Thymus (tissue), 11 donors: ENCODE results near the gene KCNQ2. TPM values are rescaled to one million over a fixed set of nuclear protein-coding genes. Genes with fewer than 3 reads are reported as not detected.

ENCODE experiments used
- DNase-seq, 9 donors: peaks; one replicate each; pipeline ENCODE4 v3.0.0-alpha.2; 2013; ENCODE audit warnings: low spot score in 9 of 9, low read depth in 6 of 9, missing footprints in 1 of 9
- H3K27ac ChIP-seq, 2 donors: one replicate each; pipeline ENCODE4 v1.5.1; 2013; ENCODE audit warnings: control low read depth in 1 of 2, low read depth in 1 of 2, low read length in 1 of 2, mild to moderate bottlenecking in 1 of 2, moderate library complexity in 1 of 2
- H3K27me3 ChIP-seq, 2 donors: one replicate each; pipeline ENCODE4 v1.5.1; 2013; ENCODE audit warnings: low read length in 1 of 2; ENCODE audit not compliant: control insufficient read depth in 2 of 2, insufficient read depth in 1 of 2
- H3K36me3 ChIP-seq, 2 donors: one replicate each; pipeline ENCODE4 v1.5.1; 2013; ENCODE audit warnings: low read length in 1 of 2, mild to moderate bottlenecking in 1 of 2, moderate library complexity in 1 of 2; ENCODE audit not compliant: control insufficient read depth in 2 of 2, insufficient read depth in 2 of 2
- H3K4me1 ChIP-seq, 2 donors: one replicate each; pipeline ENCODE4 v1.5.1; 2013; ENCODE audit warnings: low read length in 2 of 2; ENCODE audit not compliant: control insufficient read depth in 2 of 2, insufficient read depth in 2 of 2
- H3K4me3 ChIP-seq, 2 donors: one replicate each; pipeline ENCODE4 v1.5.1; 2013; ENCODE audit warnings: low read length in 2 of 2, control low read depth in 1 of 2, mild to moderate bottlenecking in 1 of 2
- H3K9me3 ChIP-seq, 2 donors: one replicate each; pipeline ENCODE4 v1.5.1; 2013; ENCODE audit warnings: low read length in 1 of 2, mild to moderate bottlenecking in 1 of 2; ENCODE audit not compliant: control insufficient read depth in 2 of 2, insufficient read depth in 1 of 2
- WGBS: extraction: QIAGEN DNeasy Blood & Tissue Kit; methylation state at CpG from one replicate; pipeline ENCODE4 v1.1.7; 2013; 5-methylcytosine and 5-hydroxymethylcytosine counted together
- polyA plus RNA-seq: library from polyadenylated mRNA; stranded (reverse); fragments of 200-250 nt; gene quantifications from one replicate; pipeline ENCODE4 v1.2.3, GENCODE V29; 2013
- total RNA-seq: library from RNA; stranded (reverse); fragments of 120-200 nt; gene quantifications from one replicate; pipeline ENCODE4 v1.2.4, GENCODE V29; 2013
- donor health status: healthy.

The KCNQ2 gene
- total and polyA plus RNA-seq, 2 donors, result 0.38 to 0.48 TPM

DNA sequence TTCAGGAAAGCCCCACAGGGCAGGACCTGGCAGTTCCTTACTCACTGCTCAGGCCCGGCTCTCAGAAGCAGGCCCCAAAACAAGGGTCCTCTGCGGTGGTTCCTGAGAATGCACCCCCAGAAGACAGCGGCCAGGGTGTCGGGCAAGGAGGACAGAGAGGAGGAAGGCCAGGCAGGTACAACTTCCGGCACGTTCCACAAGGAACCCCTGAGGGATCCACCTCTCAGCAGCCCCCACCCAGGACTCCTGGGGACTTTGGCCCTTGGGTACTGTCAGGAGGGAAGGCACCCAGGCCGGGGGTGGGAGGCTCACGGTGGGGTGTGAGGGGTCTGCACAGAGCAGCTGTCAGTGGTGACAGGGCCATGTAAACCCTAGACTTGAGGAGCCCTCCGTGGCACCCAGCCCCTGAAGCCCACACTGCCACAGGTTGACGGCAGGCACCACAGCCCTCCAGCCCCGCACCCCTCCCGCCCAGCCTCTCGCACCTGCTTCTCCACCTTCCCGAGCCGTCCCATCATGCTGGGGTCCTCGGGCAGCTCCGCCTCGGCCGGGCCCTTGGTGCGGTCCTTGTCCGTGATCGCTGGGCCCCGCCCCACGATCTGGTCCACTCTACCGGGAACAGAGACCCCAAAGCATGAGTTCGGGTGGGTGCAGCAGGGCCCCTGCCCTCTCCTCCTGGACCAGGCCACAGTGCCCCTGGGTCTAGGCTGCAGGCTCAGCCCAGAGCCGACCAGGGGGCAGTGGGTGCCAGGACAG, 64.3 kb downstream of the KCNQ2 start:
- no peak for DNase-seq
- H3K9me3 ChIP-seq, result no peaks in the 10 kb centered on the region
- H3K27me3 ChIP-seq, result peaks cover 0 to 3% of the 10 kb centered on the region in 2 donors
- no peaks in the 10 kb centered on the region for H3K36me3 ChIP-seq
- H3K4me1 ChIP-seq, result no peaks in the 10 kb centered on the region
- H3K4me3 ChIP-seq, result no peak overlapping the region
- no peak overlapping the region for H3K27ac ChIP-seq
- WGBS, result 97% methylated on average over 27 of the region's 27 CpGs

DNA sequence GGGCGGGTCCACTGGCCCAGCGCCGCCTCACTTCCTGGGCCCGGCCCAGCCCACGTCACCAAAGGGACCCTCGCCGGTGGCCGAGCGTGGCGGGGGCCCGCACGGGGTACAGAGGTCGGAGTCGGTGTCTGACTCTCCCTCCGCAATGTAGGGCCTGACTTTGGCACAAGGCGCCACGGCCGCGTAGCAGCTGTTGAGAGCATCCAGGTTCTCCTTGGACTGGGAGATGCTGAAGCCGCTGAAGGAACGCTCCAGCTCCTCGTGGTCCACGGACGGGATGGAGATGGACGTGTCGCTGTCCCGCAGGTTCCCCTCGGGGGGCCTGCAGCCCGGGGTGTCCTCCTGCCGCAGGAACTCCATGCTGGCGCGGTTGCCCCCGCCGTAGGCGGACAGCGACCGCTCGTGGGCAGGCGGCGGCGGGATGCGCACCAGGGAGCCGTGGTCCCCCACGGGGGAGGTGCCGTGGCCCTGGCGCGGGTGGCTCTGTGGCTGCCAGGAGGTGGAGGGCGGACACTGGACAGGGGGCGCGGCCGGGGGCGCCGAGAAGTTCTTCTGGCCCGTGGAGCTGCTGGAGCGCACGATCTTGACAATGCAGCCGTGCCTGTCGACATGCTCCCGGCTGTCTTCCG, 65.7 kb downstream of the KCNQ2 start:
- Histone ChIP-seq H3K36me3 (no peaks in the 10 kb centered on the region), H3K4me1 (no peaks in the 10 kb centered on the region), H3K27ac (no peak overlapping the region), H3K4me3 (no peak overlapping the region), H3K27me3 (no peaks in the 10 kb centered on the region), H3K9me3 (no peaks in the 10 kb centered on the region)
- DNase-seq, result no peak
- WGBS, result 96% methylated on average over 60 of the region's 60 CpGs

DNA sequence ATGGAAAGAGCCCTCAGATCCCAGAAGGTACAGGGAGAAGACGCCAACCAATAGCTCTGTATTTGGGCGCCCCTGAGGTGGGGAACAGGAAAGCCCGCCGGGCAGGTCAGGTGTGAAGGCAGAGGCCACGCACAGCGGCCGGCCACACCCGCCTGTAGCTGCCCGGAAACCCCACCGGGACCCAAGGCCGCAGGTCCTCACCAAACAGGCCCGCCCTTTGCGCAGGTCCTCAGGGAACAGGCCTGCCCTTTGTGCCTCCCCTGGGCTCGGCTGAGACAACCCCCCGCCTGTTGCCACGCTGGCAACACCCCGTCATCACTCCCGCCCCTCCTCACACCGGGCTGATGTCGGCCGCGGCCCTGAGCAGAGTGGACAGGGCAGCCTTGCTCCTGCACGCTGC, 66.4 kb downstream of the KCNQ2 start:
- WGBS, result 96% methylated on average over 23 of the region's 23 CpGs
- Histone ChIP-seq H3K4me3 (no peak overlapping the region), H3K9me3 (no peaks in the 10 kb centered on the region), H3K4me1 (no peaks in the 10 kb centered on the region), H3K27me3 (no peaks in the 10 kb centered on the region), H3K36me3 (no peaks in the 10 kb centered on the region), H3K27ac (no peak overlapping the region)
- no peak for DNase-seq

DNA sequence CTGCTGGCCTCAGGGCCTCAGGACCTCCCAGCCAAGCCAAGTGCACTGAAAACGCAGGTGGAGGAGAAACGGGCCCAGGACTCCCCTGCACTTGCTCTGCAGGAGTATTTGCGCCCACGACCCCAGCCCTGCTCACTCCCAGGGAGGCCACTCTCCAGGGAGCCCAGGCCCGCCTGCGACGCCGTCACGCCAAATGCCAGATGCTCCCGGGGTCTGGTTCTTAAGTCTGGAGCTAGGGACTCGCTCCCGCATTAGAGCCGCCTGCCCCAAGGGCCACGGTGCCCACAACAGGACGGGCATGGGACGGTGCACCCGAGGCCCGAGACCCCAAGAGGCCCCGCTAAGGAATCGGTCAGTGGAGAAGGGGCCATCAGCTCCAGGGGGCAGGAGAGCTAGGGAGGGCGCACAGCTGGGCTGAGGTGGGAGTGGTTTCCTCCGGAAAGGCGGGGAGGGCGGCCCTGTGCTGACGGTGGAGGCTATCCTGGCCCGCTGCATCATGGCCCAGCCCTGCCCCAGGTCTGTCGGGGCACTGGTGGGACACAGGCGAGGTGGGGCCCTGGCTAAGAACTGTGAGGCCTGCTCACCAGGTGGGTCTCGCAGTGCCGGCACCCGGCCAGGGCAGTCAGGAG, 67.2 kb downstream of the KCNQ2 start:
- no peaks in the 10 kb centered on the region for H3K27me3 ChIP-seq
- no peaks in the 10 kb centered on the region for H3K36me3 ChIP-seq
- no peaks in the 10 kb centered on the region for H3K9me3 ChIP-seq
- no peak overlapping the region for H3K4me3 ChIP-seq
- H3K27ac ChIP-seq, result no peak overlapping the region
- H3K4me1 ChIP-seq, result no peaks in the 10 kb centered on the region
- DNase-seq, result no peak
- 71% methylated on average over 31 of the region's 31 CpGs for whole genome bisulfite sequencing

DNA sequence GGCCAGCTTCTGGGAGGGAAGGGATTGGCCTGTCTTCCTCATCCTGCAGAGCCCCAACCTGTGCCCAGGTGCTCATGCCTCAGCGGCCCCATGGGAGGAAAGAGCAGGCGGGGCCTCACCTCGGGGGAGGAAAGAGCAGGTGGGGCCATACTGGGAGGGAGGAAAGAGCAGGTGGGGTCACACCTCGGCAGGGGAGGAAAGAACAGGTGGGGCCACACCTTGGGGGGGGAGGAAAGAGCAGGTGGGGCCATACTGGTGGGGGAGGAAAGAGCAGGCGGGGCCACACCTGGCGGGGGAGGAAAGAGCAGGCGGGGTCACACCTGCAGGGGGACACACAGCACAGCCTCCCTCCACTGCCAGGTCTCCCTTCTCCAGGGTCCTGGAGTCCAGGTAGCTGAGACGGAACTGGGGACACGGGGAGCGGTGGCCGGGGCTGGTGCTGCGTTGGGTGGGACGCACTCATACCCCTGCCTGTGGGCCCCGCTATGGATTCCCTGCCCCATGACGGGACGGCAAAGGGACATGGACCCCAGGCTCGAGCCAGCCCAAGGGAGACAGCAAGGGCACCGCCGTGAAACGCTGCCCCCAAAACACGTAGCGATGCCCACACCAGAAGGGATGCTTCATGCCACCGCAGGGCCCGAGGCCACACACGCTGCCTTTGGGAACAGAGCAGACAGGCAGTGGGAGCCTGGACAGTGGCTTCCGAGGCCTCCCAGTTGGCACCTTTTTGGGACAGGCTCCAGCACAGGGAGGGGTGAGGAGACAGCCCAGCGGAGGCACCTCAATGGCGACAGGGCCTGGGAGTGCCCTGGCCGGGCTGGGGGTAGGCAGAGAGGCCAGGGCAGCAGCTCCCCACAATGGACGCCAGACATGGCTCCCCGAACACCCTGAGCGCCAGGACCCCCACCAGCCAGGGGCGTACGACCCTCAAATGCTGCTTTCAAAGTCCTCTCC, 68.0 kb downstream of the KCNQ2 start:
- DNase-seq, result no peak
- Histone ChIP-seq H3K4me3 (no peak overlapping the region), H3K4me1 (no peaks in the 10 kb centered on the region), H3K36me3 (no peaks in the 10 kb centered on the region), H3K9me3 (no peaks in the 10 kb centered on the region), H3K27me3 (no peaks in the 10 kb centered on the region), H3K27ac (no peak overlapping the region)
- 87% methylated on average over 34 of the region's 34 CpGs for WGBS

DNA sequence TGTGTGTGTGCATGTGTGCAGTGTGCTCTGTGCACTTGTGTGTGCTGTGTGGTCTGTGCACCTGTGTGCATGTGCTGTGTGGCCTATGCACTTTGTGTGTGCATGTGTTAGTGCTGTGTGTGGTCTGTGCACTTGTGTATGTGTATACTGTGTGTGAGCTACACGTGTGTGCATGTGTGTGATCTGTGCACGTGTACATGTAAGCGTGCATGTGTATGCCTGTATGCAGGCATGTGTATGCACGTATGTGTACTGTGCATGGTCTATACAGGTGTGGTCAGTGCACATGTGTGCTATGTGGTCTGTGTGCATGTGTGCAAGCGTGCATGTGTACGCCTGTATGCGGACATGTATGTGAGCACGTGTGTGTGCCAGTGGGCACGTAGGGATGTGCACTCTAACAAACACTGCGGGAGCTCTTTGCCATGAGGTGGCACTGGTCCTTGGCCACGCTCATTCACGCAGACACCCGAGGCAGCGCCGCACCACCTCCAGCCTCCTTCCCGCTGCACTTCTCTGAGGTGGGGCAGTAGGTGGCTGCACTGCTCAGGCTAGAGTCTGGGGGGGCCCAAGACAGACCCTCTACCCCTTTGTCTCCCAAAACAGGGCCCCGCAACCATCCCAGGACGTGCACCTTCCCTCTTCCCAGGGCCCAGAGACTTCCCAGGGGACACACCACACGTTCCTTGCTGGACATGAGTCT, 68.9 kb downstream of the KCNQ2 start:
- DNase-seq, result no peak
- no peak overlapping the region for H3K27ac ChIP-seq
- 93% methylated on average over 19 of the region's 19 CpGs for WGBS
- H3K9me3 ChIP-seq, result no peaks in the 10 kb centered on the region
- no peaks in the 10 kb centered on the region for H3K27me3 ChIP-seq
- H3K36me3 ChIP-seq, result no peaks in the 10 kb centered on the region
- no peak overlapping the region for H3K4me3 ChIP-seq
- no peaks in the 10 kb centered on the region for H3K4me1 ChIP-seq

DNA sequence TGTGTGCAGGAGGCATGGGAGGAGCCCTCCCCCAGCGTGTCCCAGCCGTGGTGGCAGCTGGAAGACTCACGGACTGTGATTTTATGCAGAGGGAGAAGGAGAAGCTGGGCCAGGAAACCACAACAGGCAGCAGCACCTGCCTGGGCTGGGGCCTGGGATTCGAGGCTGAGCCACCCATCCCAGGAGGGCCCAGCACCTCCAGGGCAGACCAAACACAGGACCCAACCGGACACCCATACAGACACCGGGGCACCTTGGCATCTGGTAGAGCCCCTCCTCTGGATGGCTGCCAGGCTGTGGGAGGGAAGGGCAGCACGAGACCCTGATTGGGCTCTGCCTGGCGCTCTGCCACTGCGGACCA, 69.6 kb downstream of the KCNQ2 start:
- Histone ChIP-seq H3K4me3 (no peak overlapping the region), H3K4me1 (no peaks in the 10 kb centered on the region), H3K27ac (no peak overlapping the region), H3K36me3 (no peaks in the 10 kb centered on the region), H3K9me3 (no peaks in the 10 kb centered on the region), H3K27me3 (no peaks in the 10 kb centered on the region)
- WGBS, result 46% methylated on average over 9 of the region's 9 CpGs
- DNase-seq, result no peak

DNA sequence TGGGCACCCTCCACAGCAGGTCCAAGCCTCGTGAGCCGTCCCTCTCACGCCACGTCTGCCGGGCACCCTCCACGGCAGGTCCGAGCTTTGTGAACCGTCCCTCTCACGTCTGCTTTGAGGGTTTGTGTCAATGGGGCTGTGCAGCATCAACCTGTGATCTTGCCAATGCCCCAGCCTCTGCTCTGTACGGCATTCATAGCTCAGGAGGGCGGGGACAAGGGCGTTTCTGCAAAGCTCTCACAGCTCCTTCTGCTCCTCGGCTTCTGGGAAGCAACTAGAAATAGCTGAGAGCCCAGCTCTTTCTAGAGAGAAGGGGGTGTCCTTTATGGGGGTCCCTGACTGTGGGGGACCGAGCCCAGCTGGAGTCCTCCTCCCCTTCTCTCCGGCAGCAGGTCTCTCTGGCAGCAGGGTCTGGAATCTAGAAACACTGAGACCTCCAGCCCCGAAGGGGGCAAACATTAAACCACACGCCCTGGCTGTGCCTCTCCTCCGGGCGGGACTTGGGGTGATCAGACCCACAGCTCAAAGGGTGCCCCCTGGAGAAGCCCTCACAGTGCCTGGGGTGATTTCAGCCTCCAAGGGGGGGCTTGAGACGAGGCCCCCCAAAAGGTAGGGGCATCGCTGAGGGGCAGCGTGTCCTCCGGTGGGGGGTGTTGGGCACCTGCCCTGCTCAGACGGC, 70.1 kb downstream of the KCNQ2 start:
- 69% methylated on average over 24 of the region's 24 CpGs for WGBS
- H3K36me3 ChIP-seq, result no peaks in the 10 kb centered on the region
- DNase-seq, result no peak
- H3K4me3 ChIP-seq, result no peak overlapping the region
- H3K27me3 ChIP-seq, result no peaks in the 10 kb centered on the region
- no peaks in the 10 kb centered on the region for H3K4me1 ChIP-seq
- H3K27ac ChIP-seq, result no peak overlapping the region
- H3K9me3 ChIP-seq, result no peaks in the 10 kb centered on the region
